NCI-H2081 (cell line): ENCODE results near the gene NHSL1.
A peak's percentile ranks its signal among the peaks of the same experiment; 100 is the strongest.

Source experiments
- DNase-seq, 2 experiments: peaks; one replicate each; lab custom pipeline; 2025; lab: John Stamatoyannopoulos, UW

The NHSL1 gene

GRCh38 chr6:138401960-138402837 lies 97.1 kb downstream of the NHSL1 start:
- DNase-seq = no peak

- DNase-seq = no peak
Measured at GRCh38 chr6:138400326-138400725, 99.0 kb downstream of the NHSL1 start.

- no peak for DNase-seq
Measured at GRCh38 chr6:138397128-138398122, 101.9 kb downstream of the NHSL1 start.

GRCh38 chr6:138396709-138397108 lies 102.6 kb downstream of the NHSL1 start:
- no peak for DNase-seq

- no peak for DNase-seq
Measured at GRCh38 chr6:138393871-138394783, 105.2 kb downstream of the NHSL1 start.

GRCh38 chr6:138389551-138389950 lies 109.7 kb downstream of the NHSL1 start:
- DNase-seq = no peak

- peak; percentile 63 to 84 for DNase-seq
Measured at GRCh38 chr6:138387577-138388368, 111.5 kb downstream of the NHSL1 start.

GRCh38 chr6:138386897-138387296 lies 112.4 kb downstream of the NHSL1 start:
- no peak for DNase-seq

GRCh38 chr6:138383776-138384175 lies 115.5 kb downstream of the NHSL1 start:
- no peak for DNase-seq

GRCh38 chr6:138382498-138383265 lies 116.6 kb downstream of the NHSL1 start:
- no peak for DNase-seq

GRCh38 chr6:138378463-138378862 lies 120.8 kb downstream of the NHSL1 start:
- peak; percentile 30 to 67 for DNase-seq

GRCh38 chr6:138377844-138378243 lies 121.5 kb downstream of the NHSL1 start, which contains the start of gene SMIM28:
SMIM28 (plus strand) TSS chr6:138377905; CDS start chr6:138378073, 168 bp downstream.
- DNase-seq = peak; percentile 17 to 38

- DNase-seq = no peak
Measured at GRCh38 chr6:138377042-138377441, 122.3 kb downstream of the NHSL1 start.

- no peak for DNase-seq
Measured at GRCh38 chr6:138374815-138375214, 124.5 kb downstream of the NHSL1 start.

GRCh38 chr6:138374230-138374629 lies 125.1 kb downstream of the NHSL1 start:
- no peak for DNase-seq

GRCh38 chr6:138372711-138373463 lies 126.4 kb downstream of the NHSL1 start:
- no peak for DNase-seq
